ENCODE results near the gene SCARB1. TPM values are rescaled to one million over a fixed set of nuclear protein-coding genes. Genes with fewer than 3 reads are reported as not detected.
A peak's percentile ranks its signal among the peaks of the same experiment; 100 is the strongest.

Gene SCARB1
- total and polyA plus RNA-seq, 2 of the 13 experiments (the other 11 are each of a cell fraction or from before 2014, with no cell fraction given): 63.4 to 160 TPM

DNA sequence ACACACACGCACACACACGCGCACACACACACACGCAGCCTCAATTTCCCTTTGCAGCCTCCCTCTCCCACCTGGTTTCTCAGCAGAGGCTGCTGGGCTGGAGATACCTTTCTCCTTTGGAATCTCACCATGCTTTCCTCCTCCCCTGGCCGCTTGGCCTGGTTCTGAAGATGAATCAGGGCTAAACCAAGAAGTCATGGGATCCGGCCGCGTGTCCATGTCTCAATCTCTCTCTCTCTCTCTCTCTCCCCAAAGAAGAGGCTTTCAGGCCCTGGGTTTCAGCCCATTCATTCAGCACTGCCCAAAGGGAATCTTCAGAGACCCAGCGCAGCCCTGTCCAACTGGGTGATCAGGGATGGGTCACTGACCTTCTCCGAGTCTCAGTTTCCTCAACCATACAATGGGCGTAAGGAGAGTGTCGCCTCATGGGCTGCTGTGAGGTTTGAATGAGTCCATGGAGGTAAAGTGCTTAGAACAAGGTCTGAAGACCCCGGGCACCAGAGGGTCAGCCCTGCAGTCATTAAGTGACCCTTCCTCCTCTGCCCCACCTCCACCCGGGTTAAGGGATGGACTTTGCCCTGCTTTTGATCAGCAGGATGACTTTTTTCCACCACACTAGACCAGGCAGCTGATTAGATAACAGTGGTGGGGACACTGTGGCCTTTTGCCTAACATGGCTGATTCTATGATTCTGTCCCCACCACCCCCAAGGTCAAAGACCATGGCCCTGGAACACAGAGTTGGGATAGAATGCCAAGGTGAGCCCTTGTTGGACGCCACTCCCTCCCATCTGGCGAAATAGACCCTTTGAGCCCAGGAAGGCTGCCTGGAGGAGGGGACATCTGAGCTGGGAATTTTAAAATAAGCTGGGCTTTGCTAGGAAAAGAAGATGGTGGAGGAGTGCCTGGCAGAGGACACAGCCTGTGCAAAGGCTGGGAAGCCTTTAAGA lies 42.1 kb downstream of the SCARB1 start (continued):
- TF ChIP-seq TBX2 (CRISPR knock-in tag; IDR thresholded peaks at IDR 0.05; ENCODE audit: borderline replicate concordance): peak; percentile 93
- TF ChIP-seq MIER3 (CRISPR knock-in tag; IDR thresholded peaks at IDR 0.05; ENCODE audit: borderline replicate concordance): peak; percentile 90; the same call in 1 of the 2 replicates
- TF ChIP-seq REL (CRISPR knock-in tag; conservative IDR thresholded peaks at IDR 0.05): no peak
- TF ChIP-seq CHCHD3 (CRISPR knock-in tag; IDR thresholded peaks at IDR 0.05): no peak
- TF ChIP-seq PAWR (CRISPR knock-in tag; IDR thresholded peaks at IDR 0.05; ENCODE audit: borderline replicate concordance): no peak
- TF ChIP-seq ZNF644 (CRISPR knock-in tag; IDR thresholded peaks at IDR 0.05; ENCODE audit: low read depth): peak; percentile 97
- TF ChIP-seq ETV5 (CRISPR knock-in tag; IDR thresholded peaks at IDR 0.05; ENCODE audit: borderline replicate concordance): peak; percentile 75; the same call in 1 of the 2 replicates
- TF ChIP-seq, protein P1, sequence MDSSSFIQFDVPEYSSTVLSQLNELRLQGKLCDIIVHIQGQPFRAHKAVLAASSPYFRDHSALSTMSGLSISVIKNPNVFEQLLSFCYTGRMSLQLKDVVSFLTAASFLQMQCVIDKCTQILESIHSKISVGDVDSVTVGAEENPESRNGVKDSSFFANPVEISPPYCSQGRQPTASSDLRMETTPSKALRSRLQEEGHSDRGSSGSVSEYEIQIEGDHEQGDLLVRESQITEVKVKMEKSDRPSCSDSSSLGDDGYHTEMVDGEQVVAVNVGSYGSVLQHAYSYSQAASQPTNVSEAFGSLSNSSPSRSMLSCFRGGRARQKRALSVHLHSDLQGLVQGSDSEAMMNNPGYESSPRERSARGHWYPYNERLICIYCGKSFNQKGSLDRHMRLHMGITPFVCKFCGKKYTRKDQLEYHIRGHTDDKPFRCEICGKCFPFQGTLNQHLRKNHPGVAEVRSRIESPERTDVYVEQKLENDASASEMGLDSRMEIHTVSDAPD (CRISPR knock-in tag; IDR thresholded peaks at IDR 0.05): peak; percentile 99
- peak; percentile 21; the same call in 1 of the 2 replicates for TF ChIP-seq MAFF (IDR thresholded peaks at IDR 0.05; ENCODE audit: low read depth, low read length)
- no peak for TF ChIP-seq ELK4 (CRISPR knock-in tag; IDR thresholded peaks at IDR 0.05; ENCODE audit: borderline replicate concordance)
- TF ChIP-seq, protein P2, sequence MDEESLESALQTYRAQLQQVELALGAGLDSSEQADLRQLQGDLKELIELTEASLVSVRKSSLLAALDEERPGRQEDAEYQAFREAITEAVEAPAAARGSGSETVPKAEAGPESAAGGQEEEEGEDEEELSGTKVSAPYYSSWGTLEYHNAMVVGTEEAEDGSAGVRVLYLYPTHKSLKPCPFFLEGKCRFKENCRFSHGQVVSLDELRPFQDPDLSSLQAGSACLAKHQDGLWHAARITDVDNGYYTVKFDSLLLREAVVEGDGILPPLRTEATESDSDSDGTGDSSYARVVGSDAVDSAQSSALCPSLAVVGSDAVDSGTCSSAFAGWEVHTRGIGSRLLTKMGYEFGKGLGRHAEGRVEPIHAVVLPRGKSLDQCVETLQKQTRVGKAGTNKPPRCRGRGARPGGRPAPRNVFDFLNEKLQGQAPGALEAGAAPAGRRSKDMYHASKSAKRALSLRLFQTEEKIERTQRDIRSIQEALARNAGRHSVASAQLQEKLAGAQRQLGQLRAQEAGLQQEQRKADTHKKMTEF (CRISPR knock-in tag; IDR thresholded peaks at IDR 0.05): peak; percentile 94
- TF ChIP-seq ELF3 (CRISPR knock-in tag; IDR thresholded peaks at IDR 0.05): peak; percentile 80
- no peak for TF ChIP-seq CENPX (CRISPR knock-in tag; IDR thresholded peaks at IDR 0.05)
- TF ChIP-seq FOXP1 (IDR thresholded peaks at IDR 0.05): no peak
- TF ChIP-seq FOXP1 (CRISPR knock-in tag; IDR thresholded peaks at IDR 0.05): peak; percentile 74
- TF ChIP-seq PTBP1 (IDR thresholded peaks at IDR 0.05; ENCODE audit: low read depth, low read length, poor library complexity, severe bottlenecking): no peak
- peak; percentile 76 for TF ChIP-seq ZNF18 (CRISPR knock-in tag; IDR thresholded peaks at IDR 0.05; ENCODE audit: insufficient replicate concordance)
- no peak for TF ChIP-seq ZNF839 (CRISPR knock-in tag; IDR thresholded peaks at IDR 0.05; ENCODE audit: borderline replicate concordance)
- TF ChIP-seq ZSCAN20 (CRISPR knock-in tag; IDR thresholded peaks at IDR 0.05; ENCODE audit: borderline replicate concordance): 0 out of 2 replicates have a peak, but pooled peaks have one; percentile 29
- TF ChIP-seq ZNF44 (CRISPR knock-in tag; IDR thresholded peaks at IDR 0.05): no peak
- no peak for TF ChIP-seq ZZZ3 (CRISPR knock-in tag; IDR thresholded peaks at IDR 0.05; ENCODE audit: borderline replicate concordance)
- peak; percentile 52; the same call in 1 of the 2 replicates for TF ChIP-seq SALL2 (CRISPR knock-in tag; IDR thresholded peaks at IDR 0.05)
- TF ChIP-seq SOX6 (IDR thresholded peaks at IDR 0.05): no peak
- TF ChIP-seq SOX6 (CRISPR knock-in tag; IDR thresholded peaks at IDR 0.05): peak; percentile 94
